NCI-H1417 treated with DMSO at 0.1 percent for 48 hours (cell line): ENCODE data around the gene APLNR.

Experiments used
- DNase-seq: peaks from one replicate; lab custom pipeline; 2025; lab: John Stamatoyannopoulos, UW

The APLNR gene

DNA sequence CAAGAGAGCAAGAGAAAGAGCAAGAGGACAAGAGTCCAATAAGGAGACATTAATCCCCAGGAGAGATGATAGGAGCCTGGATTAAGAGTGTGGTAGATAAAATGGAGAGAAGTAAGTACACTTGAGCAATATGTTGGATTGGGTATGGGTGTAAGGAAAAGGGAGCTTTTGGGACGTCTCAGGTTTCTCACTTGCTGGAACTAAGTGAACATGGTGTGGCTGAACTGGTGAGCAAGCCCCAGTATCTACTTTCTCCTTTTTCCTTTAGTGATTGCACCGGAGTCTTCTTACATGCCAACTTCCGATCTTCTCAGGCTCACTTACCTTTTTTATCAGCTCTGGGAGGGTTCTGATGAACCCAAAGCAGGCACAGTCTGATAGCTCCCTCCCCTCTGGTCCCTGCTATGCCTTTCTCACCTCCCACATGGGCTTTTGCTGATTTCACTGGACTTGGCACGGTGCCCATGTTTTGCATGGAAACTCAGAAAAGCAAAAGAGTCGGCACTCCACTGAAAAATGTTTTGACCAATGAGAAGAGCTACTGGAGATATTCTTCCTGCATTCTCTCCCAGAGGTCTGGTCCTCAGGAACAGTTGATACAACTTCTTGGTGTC lies 14.5 kb upstream of the APLNR start:
- no peak for DNase-seq

DNA sequence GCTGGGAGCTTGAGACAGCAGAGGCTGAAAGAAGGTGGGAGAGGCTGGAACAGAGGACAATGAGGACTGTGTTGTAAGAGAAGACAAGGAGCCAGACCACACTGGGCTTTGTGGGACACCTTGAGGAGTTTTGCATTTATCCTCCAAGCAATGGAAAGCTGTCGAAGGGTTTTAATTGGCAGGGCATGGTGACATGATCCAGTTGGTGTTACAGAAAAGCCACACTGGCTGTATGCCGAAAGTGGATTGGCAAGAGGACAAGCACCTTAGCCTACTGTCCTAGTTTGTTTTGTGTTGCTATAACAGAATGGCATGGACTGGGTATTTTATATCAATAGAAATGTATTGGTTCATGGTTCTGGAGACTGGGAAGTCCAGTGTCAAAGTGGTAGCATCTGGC lies 14.0 kb upstream of the APLNR start:
- DNase-seq, result no peak

DNA sequence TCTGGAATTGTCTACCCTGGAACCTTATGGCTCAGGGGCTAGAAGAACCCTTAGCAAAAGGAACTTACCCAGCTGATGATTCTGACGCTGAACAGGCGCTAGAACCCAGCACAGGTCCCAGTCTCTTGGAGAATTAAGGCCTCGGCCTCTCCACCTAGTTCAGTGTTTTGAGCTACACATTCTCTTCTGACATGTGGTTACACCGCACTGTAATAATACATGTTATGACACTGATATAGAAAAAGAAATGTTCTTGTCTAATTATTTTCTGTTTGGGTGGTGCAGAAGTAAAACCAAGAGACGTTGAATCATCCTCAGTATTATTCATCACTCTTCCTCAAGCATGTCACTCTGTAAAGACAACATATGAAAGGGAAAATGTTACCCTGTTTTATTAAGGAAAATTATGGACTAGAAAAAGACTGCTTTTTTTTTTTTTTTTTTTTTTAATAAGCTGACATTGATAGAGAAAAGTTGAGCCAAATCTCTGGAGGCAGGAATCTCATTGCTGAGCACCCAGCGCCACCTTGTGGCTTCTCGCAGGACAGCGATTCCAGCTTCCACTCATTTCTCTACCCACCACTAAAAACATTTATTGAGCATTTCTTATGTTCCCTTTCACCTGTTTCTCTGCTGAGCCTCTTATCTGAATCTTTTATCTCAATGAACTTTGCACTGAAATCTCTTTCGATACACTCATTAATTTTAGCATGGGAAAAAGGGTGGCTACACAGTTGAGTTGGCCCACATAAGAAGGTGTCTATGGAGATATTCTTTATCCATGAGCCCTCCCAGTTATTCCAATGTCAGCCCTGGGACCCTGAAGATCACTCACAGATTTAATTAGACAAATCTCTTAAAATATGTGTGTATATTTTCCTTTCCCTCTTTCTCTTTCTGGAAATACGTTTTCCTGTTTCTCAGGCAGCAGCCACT lies 12.6 kb upstream of the APLNR start:
- DNase-seq, result no peak

DNA sequence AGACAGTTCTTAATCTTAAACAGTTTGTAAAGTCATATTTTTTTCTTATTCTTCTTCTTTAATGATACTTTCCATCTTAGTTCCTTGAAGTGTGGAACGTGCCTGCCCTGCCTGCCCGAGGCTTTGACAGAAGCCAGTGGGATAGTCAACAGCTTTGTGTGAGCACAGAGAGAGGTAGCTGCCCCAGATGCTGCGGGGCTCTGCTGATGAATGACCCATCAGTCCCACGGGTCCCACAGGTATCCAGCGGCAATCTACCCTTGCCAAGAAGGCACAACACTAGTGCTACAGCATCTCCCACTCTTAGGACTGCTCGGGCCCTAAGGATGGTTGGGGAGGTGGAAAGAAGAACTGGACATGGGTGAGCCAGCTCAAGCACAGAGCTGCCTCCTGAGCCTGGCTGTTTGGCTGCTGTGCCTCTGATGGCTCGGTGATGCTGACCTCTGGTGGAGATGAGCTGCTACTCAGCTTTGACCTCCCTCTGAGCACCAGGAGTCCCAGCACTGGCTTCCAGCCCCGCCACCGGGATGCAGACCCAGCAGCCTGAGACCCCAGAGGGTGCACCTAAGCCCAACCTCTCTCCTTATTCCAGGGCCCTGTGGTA lies 11.8 kb upstream of the APLNR start:
- DNase-seq, result no peak

DNA sequence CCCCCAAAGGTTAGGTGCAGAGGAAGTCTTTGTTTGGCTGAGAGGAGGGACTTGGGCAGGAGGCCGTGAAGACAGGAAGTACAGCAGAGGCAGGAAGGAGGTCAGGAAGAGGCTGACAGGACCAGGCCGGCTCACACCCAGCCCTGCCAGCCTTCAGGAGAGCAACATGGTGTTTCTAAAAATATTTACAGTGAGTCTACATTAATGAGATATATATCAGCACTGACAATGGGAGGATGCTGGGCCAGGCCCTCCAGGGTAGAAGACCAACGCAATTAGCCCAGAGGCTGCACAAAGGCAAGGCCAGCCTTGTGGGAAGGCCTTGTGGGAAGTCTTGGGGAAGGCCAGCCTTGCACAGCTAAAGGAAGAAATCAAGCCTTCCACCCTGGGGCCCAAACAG lies 7.9 kb upstream of the APLNR start:
- DNase-seq, result no peak

DNA sequence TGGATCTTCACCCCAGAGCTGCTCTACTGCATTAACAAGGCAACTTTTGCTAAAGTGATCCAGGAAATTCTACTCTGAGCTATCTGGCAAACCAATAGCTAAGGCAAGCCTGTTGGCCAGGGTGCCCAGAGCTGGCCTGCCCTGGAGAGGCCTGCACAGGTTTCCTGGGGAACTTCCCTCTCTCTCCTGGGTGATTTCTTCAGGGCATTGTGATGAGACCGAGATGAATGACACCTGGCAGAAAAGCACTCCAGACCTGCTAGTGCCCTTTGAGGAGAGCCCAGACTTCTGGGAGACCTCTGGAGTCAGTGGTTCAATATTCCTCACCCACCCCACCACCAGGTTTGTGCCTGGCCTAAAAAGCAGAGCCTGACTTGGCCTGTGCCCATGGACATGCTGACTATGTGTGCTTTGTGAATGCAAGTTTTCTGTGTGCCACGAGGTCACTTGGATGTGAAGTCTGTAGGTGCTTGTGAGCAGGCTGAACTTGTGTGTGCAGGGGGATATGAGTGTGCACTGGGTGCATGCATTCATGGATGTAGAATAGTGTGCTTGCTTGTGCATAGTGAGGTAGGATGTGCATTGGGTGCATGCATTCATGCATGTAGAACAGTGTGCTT lies 4.4 kb upstream of the APLNR start:
- DNase-seq, result no peak

DNA sequence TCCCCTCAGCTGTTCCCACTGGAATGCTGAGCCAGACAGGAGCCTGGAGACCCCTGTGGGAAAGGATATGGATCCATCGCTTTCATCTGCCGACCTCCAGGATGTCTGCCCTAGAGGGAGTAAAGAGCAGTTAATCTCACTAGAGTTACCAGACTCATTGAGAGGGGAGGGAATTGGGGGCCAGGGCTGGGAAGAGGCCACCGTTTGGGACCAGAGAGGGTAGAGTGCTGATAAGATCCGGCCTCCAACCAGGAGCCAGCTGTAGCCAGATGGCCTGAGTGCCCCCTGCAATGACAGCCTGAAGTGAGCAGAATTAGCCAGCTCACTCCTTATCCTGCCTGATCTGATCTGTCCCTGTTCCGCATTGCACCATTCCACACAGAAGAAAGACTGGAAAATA lies 3.7 kb upstream of the APLNR start:
- DNase-seq, result no peak

DNA sequence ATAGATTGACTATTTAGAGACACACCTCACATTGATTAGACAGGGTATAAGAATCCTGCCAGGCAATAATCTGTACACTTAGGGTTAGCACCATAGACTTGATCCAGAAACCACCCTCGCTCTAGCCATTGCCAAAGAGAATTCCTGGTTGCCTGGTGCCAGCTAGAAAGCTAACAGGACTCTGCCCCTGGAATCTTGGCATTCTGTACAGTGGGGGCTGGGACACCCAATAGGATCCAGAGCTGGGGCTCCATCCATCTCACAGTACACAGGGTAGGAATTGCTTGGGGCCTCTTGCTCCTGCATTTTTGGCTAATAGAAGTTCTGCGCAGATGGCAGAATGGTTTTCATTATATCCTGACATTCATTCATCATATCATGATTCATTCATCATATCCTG lies 3.0 kb upstream of the APLNR start:
- no peak for DNase-seq

DNA sequence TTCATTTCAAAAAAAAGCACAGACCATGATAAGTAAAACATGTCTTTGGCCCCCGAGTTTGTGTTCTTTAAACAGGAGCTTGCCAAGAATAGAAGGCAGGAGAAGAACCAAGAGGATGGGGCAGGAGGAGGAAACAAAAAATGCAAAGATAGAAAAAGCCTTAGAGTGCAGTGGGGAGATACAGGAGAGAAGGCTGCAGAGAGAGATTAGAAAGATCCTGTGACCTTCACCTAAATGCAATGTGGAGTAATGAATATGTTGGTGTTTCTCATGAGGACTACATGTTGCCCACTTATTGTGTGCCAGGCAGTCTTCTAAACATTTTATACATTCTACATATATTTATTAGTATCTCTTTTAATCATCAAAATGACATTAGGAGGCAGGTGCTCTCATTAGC lies 2.3 kb upstream of the APLNR start:
- no peak for DNase-seq

DNA sequence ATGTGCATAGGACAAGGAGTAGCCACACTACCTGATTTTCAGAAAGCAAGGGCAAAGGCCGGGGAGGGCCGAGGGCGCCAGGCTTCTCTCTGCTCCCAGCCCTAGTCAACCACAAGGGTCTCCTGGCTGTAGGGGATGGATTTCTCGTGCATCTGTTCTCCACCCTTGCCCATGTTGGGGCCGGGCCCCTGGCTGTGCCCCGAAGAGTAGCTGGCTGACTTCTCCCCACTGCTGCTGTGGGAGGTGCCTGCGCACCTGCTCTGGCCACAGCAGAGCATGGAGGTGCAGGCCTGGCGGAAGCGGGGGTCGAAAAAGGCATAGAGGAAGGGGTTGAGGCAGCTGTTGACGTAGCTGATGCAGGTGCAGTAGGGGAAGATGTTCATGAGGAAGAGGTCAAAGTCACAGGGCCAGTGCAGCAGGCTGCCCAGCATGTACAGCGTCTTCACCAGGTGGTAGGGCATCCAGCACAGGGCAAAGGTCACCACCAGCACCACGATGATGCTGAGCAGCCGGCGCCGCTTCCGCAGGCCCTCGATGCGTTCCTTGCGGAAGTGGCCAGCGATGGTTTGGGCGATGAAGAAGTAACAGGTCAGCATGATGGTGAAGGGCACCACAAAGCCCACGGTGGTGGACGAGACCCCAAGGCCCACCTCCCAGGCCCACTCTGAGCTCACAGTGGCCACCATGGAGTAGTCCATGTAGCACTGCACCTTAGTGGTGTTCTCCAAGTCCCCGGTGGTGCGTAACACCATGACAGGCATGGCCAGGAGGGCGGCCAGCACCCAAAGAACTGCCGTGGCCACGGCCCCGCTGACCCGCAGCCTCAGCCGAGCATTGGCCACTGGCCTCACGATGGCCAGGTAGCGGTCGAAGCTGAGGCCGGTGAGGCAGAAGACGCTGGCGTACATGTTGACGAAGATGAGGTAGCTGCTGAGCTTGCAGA lies 1.0 kb downstream of the APLNR start:
- no peak for DNase-seq

DNA sequence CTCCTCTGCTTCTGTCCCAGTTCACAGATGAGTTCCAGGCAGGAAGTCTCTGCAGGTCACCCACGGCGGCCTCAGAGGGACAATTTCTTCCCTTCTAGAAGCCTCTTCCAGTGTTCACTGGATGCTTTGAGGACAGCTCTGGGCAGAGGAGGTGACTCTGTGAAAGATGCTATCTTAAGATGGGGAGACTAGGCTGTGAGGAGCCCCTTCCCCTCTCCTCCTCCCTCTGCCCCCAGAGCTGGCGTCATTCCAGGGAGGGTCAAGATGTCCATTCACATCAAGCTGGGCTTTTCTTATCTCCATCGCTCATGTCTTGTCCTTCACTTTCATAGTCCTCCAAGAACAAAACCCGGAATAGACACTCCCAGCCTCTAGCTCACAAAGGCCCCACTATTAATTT lies 3.3 kb downstream of the APLNR start:
- no peak for DNase-seq

DNA sequence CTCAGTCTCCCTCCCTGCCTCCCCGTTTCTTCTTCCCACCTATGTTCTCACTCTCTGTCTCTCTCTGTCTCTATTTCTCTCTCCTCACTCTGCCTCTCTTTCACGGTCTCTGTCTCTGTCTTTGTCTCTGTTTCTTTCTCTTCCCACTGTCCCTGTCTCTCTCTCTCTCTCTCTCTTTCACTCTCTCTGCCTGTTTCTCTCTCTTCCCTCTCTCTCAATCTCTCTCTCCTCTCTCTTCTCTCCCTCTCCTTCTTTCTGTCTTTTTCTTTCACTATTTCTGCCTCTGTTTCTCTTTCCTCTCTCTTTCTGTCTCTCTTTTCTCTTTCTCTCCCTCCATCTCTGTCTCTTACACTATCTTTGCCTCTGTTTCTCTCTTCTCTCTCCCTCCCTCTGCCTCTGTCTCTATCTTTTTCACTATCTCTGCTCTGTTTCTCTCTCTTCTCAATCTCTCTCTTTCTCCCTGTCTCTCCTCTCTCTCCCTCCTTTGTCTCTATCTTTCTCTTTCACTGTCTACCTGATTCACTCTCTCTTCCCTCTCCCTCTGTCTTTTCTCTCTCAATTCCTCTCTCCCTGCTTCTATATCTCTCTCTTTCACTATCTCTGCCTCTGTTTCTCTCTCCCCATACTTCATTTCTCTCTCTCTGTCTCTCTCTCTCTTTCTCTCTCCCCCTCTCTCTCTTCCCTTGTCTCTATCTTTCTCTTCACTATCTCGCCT lies 5.4 kb downstream of the APLNR start:
- DNase-seq, result no peak

DNA sequence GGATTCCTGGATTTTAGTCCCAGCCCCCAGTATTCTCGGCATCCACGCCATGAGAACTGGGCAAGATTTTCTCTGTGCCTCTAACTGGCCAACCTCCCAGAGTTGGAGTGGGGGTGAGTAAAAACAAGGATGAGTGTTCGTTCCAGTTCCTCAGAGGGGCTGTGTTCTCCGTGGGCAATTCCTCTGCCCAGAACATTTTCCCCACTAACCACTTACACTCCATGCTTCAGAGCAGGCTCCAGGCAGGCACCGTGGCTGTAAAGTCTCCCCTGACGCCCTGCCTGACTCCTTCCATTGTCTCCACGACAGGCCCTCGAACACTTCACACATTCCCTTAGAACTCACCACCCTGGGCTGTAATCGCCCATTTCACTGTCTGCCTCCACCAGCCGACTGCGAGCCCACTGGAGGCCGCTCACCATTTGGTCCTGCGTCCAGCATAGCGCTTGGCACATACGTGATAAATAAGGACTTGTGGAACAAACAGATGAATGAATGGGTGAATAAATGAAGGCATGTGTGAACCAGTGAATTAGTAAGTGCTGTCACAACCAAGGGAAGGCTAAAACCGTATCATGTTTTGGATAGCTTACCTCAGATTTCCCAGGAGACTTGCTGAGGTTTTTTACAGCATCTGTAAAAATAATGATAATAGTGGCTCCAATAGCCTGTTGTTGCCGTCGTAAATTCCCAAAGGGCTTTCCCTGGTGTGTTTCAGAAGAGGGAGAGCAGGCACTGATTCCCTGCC lies 6.1 kb downstream of the APLNR start:
- DNase-seq, result no peak

DNA sequence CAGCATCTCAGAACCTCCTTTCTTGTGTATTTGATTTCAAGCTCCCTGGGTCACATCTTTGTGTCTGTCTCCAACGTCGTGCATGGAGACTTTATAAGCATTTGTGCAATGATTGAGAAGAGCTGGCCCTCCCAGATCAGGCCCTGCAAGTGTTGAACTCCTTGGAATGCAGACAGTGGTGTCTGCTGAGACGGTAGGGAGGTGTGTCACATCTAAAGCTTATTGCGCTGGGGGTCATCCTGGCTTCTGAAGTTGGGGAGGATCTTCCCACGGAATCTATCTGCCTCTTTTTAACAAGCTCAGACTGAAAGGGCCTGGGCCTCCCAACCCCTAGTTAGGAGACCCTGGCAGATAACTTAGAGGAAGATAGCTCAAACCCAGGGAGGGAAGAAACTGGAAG lies 6.7 kb downstream of the APLNR start:
- DNase-seq, result no peak

DNA sequence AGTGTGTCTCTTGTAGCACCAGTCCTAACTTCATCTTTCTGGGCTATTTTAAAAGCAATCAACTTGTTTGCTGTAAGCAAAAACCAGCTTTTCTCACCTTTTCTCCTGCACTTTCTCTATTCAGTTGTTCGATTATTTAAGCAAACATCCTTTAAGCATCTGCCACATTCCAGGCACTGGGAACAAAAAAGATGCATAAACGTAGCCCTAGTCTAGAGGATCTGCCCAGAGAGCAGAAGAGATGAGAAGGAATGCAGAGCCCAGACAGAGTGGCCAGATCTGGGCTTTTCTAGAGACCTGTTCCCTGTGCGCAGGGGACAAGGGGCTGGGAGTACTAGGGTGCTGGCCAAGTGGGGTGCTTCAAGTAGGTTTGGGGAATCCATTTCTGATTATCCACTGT lies 8.4 kb downstream of the APLNR start:
- no peak for DNase-seq

DNA sequence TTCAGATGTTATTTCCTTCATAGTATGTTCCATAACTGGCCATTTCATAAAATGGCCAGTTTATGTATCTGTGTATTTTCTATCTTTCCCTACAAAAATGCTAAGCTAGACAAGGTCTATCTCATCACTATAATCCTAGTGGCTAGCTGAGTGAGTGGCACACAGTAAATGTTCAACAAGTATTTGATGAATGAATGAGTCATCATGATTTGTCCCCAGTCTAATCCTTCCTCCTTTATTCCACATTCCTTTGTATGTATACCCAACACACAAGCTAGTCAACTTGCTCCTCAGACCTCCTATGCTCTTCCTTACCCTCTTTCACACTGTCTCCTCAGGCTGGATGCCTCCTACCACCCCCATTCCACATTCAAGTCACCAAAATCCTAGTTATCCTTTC lies 12.5 kb downstream of the APLNR start:
- DNase-seq, result no peak

DNA sequence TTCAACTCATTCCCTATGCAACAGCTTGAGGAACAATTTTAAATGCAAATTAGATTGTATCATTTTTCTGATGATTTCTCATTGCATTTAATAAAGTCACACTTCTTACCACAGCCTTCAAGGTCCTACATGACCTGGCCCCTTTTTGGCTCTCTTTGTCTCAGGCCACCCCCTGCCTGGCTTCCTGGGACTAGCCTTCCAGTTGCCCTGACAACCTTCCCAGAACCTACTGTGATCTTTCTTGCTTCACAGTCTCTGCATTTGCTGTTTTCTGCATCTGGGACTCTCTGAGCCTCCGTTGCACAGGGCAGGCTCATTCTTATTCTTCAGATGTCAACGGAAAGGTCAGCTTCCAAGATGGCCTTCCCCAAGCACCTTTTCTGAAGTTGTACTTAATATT lies 12.9 kb downstream of the APLNR start:
- DNase-seq, result no peak

DNA sequence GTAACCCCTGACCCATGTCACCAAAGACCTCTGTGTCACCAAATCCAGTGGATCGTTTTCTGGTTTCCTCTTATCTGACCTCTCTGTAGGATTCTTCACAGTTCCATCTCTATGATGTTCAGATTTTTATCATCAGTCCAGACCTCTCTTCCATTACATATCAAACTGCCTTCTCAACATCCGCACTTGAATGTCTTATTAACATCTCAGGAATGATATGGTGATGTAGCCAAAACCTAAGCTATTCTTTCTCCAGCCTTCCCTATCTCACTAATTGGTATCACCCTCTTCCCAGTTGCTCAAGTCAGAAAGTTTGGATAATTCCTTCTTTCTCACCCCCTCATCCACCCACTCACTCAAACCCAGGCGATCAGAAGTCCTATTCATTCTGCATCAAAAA lies 13.4 kb downstream of the APLNR start:
- no peak for DNase-seq

DNA sequence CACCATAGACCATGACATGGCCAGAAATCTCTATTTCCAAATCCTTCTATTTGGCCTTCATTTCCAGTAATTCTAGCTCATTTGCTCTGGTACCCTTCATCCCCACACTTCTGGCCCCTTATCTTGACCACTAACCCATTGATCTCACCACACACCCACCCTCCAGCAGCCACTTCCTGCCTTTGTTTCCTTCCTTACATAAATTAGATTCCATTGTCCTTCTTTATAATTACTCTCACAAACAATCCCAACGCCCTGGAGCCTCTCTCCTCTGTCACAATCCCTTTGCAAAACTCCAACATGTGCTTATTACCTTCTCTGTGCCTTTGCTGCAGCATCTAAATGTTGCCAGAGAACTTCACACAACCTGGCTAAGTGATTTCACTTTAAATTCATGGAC lies 14.8 kb downstream of the APLNR start:
- no peak for DNase-seq

DNA sequence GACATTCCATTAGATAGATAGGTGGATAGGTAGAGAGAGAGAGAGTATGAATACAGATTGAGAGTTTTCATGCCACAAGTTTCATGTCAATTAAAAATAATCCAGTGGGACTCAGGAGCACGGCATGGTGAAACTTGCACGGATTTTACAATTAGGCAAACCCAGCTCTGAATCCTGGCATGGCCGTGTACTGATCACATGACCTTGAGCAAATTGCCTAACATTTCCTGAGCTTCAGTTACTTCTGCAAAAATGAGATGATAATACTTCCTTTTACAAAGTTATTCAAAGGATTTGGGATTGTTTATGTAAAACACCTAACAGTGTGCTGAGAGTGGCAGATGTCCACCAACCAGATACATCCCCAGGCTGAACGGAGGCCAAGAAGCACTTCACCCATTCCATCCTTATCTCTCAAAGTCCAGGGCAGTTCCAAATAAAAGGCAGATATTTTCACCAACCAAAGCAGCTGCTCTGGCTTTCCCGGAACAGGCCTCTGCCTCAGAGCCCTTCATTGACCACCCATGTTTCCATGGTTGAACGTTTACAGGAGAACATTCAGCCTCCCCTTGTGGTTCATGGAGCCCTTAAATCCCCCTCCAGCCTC lies 17.9 kb downstream of the APLNR start:
- no peak for DNase-seq
